ENCODE data around the gene SPEF1. TPM values are rescaled to one million over a fixed set of nuclear protein-coding genes. Genes with fewer than 3 reads are reported as not detected.

Gene SPEF1
- total RNA-seq, 2 experiments from 2014 or later, result not detected

DNA sequence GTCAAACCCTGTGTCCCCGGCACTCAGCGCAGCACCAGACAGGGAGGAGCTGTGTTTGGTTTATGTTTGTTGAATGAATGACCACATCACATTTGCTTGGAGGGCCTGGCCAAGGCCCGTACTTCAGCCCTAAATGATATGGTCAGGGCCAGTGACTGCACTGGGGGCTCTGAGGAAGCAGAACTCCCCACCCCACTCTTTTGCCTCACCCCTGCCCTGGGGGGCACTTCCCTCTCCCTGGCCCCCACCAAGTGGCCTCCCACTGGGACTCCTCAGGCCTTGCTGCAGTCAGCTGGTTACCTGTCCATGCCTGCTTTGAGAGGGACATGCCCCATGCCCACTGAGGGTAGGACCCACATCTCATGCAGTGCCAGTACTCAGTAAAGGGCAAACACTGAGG lies 16.6 kb downstream of the SPEF1 start:
- Mint-ChIP-seq H3K4me1 (ENCODE audit: low read depth) (peaks cover 26% of the 10 kb centered on the region), H3K9me3 (no peaks in the 10 kb centered on the region), H3K36me3 (ENCODE audit: low read depth) (no peaks in the 10 kb centered on the region), H3K4me3 (peak overlapping the region; percentile 20), H3K27me3 (no peaks in the 10 kb centered on the region), H3K27ac (no peak overlapping the region)
- Histone ChIP-seq H3K27me3 (ENCODE audit: control insufficient read depth in 1 of 2, insufficient read depth in 2 of 2, low read length in 2 of 2) (no peaks in the 10 kb centered on the region), H3K4me1 (ENCODE audit: insufficient read depth, low read length) (peaks cover 37% of the 10 kb centered on the region), H3K27ac (ENCODE audit: low read depth in 1 of 2, low read length in 2 of 2) (no peak overlapping the region), H3K36me3 (ENCODE audit: insufficient read depth, low read length) (no peaks in the 10 kb centered on the region), H3K4me3 (ENCODE audit: low read length) (no peak overlapping the region), H3K9me3 (ENCODE audit: control insufficient read depth in 1 of 2, insufficient read depth in 1 of 2, low read length in 2 of 2) (no peaks in the 10 kb centered on the region)
- intact Hi-C loops (cut with DNase I, micrococcal nuclease), result loop anchor here (5.0 kb wide), 5 partner anchors 48 to 323 kb away; partner anchors contain the start of genes MAVS (in 1 of the 2) and RNF24 (in 1 of the 2)
- DNase-seq (no peak), ATAC-seq (ENCODE audit: poor library complexity) (no peak)
- CTCF ChIA-PET, result interaction anchor here (1.4 kb wide), 1 partner anchor 17 kb away, joined by 3 read pairs; the partner anchor contains the start of gene SPEF1
- TF ChIP-seq, protein P1, sequence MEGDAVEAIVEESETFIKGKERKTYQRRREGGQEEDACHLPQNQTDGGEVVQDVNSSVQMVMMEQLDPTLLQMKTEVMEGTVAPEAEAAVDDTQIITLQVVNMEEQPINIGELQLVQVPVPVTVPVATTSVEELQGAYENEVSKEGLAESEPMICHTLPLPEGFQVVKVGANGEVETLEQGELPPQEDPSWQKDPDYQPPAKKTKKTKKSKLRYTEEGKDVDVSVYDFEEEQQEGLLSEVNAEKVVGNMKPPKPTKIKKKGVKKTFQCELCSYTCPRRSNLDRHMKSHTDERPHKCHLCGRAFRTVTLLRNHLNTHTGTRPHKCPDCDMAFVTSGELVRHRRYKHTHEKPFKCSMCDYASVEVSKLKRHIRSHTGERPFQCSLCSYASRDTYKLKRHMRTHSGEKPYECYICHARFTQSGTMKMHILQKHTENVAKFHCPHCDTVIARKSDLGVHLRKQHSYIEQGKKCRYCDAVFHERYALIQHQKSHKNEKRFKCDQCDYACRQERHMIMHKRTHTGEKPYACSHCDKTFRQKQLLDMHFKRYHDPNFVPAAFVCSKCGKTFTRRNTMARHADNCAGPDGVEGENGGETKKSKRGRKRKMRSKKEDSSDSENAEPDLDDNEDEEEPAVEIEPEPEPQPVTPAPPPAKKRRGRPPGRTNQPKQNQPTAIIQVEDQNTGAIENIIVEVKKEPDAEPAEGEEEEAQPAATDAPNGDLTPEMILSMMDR (IDR thresholded peaks at IDR 0.05), result no peak
- POLR2A ChIA-PET, result no interaction called here

DNA sequence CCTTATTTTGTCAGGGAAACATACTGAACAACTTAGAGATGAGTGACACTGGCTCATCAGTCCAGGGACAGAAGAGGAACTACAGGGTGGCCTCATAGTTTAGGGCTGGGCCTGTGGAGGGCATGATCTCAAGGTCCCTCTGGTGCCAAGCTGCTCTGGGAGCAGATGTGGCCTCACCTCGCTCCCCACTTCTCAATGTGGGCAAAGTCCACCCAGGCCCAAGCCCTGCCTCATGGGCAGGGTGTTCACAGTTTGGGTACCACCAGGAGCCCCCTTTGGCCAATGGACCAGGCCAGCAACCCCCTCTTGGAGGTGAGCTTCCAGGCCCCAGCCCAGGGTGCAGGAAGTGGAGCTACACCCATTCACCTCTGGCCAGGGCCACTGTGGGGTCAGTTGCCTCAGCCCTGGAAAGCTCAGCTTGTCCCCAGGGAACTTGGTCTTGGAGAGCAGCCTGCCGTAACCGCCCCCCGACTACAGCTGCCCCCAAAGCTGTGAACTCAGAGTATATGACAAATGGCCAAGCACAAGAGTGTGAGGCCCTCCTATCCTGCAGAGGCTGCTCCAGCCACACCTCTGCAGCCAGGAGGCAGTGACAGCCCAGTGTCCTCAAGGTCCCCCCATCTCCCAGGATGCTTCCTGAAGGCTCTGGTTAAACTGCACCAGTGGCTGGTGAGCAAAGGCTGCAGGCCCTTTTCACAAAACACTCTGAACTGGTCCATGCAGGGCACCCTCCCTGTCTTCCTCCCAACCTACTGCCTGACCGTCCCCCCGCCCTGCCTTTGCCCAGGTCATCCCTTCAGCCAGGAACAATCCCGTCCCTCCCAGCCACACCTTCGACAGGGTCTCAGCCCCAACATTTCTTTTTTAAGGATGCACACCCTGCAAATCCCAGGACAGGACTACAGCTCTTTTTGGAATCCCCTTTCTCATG lies 17.3 kb downstream of the SPEF1 start:
- ChIA-PET CTCF (no interaction called here), POLR2A (no interaction called here)
- TF ChIP-seq, protein P1 (IDR thresholded peaks at IDR 0.05), result no peak
- H3K27ac ChIP-seq (ENCODE audit: low read depth in 1 of 2, low read length in 2 of 2), result no peak overlapping the region
- H3K36me3 Mint-ChIP-seq (ENCODE audit: low read depth), result no peaks in the 10 kb centered on the region
- no peaks in the 10 kb centered on the region for H3K27me3 ChIP-seq (ENCODE audit: control insufficient read depth in 1 of 2, insufficient read depth in 2 of 2, low read length in 2 of 2)
- ATAC-seq (ENCODE audit: poor library complexity) (no peak), DNase-seq (peak in 1 of 14 experiments; percentile 42)
- H3K4me1 ChIP-seq (ENCODE audit: insufficient read depth, low read length), result peaks cover 35% of the 10 kb centered on the region
- peaks cover 23% of the 10 kb centered on the region for H3K4me1 Mint-ChIP-seq (ENCODE audit: low read depth)
- H3K27me3 Mint-ChIP-seq, result no peaks in the 10 kb centered on the region
- H3K9me3 ChIP-seq (ENCODE audit: control insufficient read depth in 1 of 2, insufficient read depth in 1 of 2, low read length in 2 of 2), result no peaks in the 10 kb centered on the region
- no peaks in the 10 kb centered on the region for H3K36me3 ChIP-seq (ENCODE audit: insufficient read depth, low read length)
- H3K9me3 Mint-ChIP-seq, result no peaks in the 10 kb centered on the region
- H3K4me3 ChIP-seq (ENCODE audit: low read length), result no peak overlapping the region
- intact Hi-C loops (cut with DNase I, micrococcal nuclease), result no loop called here
- peak overlapping the region; percentile 20 for H3K4me3 Mint-ChIP-seq
- H3K27ac Mint-ChIP-seq, result no peak overlapping the region

DNA sequence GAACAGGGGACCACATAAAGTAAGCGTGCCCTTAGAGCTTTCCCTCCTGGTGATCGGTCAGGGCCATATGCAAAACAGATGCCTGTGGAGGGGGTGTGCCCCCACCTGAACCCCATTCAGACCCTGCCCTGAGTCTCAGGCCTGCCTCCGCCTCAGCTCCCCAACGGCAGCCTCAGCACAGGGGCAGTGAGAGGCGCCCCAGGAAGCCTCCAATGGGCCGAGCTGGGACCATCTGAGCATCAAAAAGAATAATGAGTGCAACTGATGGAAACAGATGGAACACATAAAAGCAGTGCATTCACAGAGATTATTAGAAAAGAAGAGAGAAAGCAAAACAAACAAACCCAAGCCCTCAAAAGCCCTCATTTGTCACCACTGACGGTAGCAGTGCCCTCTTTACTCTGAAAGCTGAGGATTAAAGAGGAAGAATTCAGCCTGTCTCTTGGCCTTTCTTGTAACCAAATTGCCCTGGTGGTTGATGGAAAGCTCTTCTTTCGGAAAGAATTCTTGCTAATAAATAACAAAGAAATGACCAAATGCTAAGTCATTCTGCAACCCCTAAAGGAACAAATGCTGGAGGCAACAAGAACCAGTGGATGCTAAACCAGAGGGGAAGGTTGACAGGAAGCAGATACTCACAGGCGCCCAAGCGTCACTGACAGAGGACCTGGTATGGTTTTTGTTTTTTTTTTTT lies 20.4 kb downstream of the SPEF1 start:
- POLR2A ChIA-PET, result no interaction called here
- H3K4me1 ChIP-seq (ENCODE audit: insufficient read depth, low read length), result peaks cover 6% of the 10 kb centered on the region
- Mint-ChIP-seq H3K9me3 (no peaks in the 10 kb centered on the region), H3K27me3 (no peaks in the 10 kb centered on the region), H3K27ac (no peak overlapping the region), H3K4me1 (ENCODE audit: low read depth) (no peaks in the 10 kb centered on the region), H3K4me3 (no peak overlapping the region), H3K36me3 (ENCODE audit: low read depth) (peaks cover 11% of the 10 kb centered on the region)
- H3K27ac ChIP-seq (ENCODE audit: low read depth in 1 of 2, low read length in 2 of 2), result no peak overlapping the region
- peaks cover 3% of the 10 kb centered on the region for H3K36me3 ChIP-seq (ENCODE audit: insufficient read depth, low read length)
- no peak for DNase-seq
- H3K9me3 ChIP-seq (ENCODE audit: control insufficient read depth in 1 of 2, insufficient read depth in 1 of 2, low read length in 2 of 2), result no peaks in the 10 kb centered on the region
- intact Hi-C loops (cut with DNase I, micrococcal nuclease), result no loop called here
- no peak overlapping the region for H3K4me3 ChIP-seq (ENCODE audit: low read length)
- ATAC-seq (ENCODE audit: poor library complexity), result no peak
- no peaks in the 10 kb centered on the region for H3K27me3 ChIP-seq (ENCODE audit: control insufficient read depth in 1 of 2, insufficient read depth in 2 of 2, low read length in 2 of 2)
- CTCF ChIA-PET, result no interaction called here
- TF ChIP-seq, protein P1 (IDR thresholded peaks at IDR 0.05), result no peak
